Tibial nerve (tissue), 4 donors: ENCODE data around the gene PTPRD.

Experiments used
- EP300 ChIP-seq, 2 donors: sonication (generic); formaldehyde crosslinking; IDR thresholded peaks; one replicate each; pipeline ENCODE4 v1.6.1; 2017; ENCODE audit warnings: antibody characterized with exemption in 2 of 2, mild to moderate bottlenecking in 1 of 2
- TF ChIP-seq, protein P1 (sequence below), 5 experiments: fragments of 200-600 bp in 3 of 5; fragments of 450-650 bp in 2 of 5; sonication (generic) in 3 of 5; IDR thresholded peaks; one replicate each; pipeline ENCODE4 v1.5.1; 2016 to 2019; ENCODE audit warnings: antibody characterized with exemption in 5 of 5, mild to moderate bottlenecking in 3 of 5, moderate library complexity in 2 of 5

DNA sequence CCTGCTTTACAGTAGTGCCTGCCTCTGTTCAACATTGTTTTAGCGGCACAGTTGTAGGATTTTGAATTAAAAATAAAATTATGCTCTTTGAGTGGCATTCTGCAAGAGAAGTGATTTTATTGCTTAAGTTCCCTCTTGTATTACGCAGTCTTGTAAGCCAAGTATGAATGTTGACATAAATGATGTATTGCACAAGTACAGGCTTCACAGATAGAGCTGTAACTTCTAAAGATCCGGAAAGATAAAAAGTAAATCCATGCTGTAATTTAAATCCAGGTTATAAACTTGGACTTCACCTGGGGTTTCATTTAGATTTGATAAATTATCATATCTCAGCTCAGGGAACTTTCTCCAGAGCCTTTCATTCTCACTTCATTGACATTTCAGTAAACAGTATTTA, 1114.7 kb downstream of the PTPRD start:
- TF ChIP-seq, protein P1, sequence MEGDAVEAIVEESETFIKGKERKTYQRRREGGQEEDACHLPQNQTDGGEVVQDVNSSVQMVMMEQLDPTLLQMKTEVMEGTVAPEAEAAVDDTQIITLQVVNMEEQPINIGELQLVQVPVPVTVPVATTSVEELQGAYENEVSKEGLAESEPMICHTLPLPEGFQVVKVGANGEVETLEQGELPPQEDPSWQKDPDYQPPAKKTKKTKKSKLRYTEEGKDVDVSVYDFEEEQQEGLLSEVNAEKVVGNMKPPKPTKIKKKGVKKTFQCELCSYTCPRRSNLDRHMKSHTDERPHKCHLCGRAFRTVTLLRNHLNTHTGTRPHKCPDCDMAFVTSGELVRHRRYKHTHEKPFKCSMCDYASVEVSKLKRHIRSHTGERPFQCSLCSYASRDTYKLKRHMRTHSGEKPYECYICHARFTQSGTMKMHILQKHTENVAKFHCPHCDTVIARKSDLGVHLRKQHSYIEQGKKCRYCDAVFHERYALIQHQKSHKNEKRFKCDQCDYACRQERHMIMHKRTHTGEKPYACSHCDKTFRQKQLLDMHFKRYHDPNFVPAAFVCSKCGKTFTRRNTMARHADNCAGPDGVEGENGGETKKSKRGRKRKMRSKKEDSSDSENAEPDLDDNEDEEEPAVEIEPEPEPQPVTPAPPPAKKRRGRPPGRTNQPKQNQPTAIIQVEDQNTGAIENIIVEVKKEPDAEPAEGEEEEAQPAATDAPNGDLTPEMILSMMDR (IDR thresholded peaks at IDR 0.05): no peak
- TF ChIP-seq EP300 (IDR thresholded peaks at IDR 0.05): no peak
